Cortex of kidney (tissue), 1 donor: ENCODE data around the gene APBB2.

Experiments
- DNase-seq: peaks from one replicate; lab custom pipeline; 2025; lab: John Stamatoyannopoulos, UW

Gene APBB2

DNA sequence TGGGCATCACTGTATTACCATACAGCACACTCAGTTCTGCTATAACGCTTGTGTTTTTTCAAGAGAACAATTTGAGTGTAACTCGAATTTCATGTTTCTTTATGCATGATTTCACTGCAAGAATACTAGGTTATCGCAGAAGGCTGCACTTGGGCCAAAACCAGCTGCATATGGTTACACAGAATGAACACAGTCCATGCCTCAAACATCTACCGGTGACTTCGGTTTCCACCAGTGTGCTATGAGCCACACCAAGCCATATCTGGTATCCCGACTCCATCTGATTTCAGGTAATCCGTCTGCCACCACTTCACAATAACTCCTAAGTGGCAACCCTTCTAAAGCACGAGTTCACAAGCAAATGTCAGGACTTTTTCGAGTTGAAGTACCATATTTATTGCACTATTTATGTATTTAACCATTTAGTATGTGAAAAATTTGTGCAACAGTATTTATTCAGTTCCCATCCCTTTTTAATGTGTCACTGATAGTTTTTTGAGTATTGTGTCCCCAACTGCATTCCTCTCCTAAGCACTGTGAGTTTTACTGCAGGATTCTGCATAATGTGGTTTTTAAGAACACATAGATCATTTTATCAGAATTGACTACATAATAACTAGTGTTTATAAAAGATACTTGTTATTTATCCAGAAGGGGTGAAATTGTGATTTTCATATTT lies 111.8 kb downstream of the APBB2 start:
- DNase-seq = no peak

DNA sequence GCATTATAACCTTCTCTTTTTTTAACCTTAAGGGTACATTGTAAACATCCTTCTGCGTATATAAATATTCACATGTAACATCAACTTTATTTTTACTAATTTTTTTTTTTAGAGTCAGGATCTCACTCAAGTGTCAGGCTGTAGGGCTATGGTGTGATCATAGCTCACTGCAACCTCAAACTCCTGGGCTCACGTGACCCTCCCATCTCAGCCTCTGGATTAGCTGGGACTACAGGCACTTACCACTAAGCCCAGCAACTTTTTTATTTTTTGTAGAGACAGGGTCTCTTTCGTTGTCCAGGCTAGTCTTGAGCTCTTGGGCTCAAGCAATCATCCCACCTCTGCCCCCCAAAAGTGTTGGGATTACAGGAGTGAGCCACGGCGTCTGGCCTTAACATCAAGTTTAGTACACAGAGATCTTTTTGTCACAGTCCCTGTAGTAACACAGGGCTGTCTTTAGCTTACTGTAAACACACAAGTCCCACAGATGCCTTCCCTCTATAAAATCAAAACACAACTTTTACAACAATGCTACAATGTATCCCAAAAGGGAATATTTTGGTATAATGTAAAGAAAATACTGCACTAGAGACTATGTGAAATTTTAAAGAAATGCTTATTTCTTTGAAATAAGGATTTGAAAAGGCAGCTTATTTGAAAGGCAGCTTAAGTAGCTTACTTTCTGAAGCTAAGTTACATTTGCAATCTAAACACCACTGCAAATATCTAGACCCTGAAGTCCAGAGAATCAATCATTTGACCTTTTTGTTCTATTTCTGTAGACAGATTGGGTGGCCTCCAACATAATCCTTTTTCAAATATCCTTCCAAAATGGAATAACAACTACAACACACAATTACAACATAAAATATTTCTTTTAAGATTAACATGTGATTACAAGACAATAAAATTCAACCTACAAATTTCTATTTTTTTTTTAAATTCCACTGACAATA lies 116.0 kb downstream of the APBB2 start:
- DNase-seq = no peak

DNA sequence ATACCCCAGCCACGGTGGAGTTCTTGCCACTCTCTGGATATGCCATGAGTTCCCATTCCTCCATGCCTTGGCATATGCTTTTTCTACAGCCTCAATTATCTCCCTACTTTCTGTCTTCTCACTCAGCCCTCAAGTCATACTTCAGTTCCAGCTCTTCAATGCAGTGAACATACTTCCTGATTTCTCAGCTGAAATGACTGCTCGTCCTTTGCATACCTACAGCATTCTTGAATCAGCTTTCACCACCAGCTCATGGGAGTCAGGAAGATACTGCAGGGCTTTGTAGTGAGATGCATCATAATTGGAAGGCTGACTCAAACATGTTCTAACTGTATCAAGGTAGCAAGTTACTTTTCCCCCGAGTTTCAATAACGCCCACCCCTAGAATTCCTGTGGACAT lies 118.4 kb downstream of the APBB2 start:
- no peak for DNase-seq

DNA sequence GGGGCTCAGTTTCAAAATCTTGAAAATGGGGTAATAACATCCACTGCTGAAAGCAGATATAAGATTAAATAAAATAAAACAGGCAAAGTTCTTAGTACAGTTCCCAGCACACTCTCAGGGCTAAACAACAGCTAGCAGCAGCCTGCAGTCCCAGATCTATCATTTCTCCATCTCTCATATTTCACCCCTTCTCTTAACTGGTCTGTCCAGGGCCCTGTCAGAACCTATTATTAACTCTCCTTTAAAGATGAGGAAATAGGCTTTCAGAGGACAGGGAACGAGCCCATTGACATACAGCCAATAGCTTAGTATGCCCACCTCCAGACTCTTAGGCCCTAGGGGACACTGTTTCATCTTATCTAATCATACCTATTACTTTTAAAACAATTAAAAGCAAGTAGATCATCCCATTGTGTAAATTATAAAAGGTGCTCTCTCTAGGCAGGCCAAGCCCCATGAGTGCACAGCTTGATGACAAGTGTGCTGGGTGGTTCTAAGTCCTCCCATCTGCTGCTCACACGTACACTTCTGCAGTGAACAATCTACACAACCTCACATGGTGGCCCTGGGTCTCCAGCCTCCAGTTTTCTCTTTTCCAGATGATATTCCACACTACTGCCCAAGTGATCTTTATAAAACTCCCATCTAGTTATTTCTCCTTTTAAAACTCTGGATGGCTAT lies 119.0 kb downstream of the APBB2 start:
- no peak for DNase-seq

DNA sequence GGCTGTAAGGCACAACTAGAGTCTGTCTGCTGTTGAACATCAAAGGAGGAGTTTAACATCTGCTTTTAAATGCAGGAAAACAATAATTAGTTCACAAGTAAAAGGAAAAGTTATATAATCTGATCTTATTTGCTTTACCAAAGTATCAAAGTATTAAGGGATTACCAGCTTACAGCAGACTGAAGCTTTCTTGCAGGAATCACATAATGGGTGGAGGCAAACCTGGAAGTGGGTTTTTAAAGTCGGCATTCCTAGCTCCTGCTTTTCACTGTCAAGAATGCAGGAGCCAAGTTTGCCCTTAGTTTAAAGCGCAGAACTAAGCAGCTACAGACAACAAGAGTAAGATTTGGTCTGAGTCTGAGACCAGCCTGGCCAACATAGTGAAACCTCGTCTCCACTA lies 122.2 kb downstream of the APBB2 start:
- DNase-seq = no peak

DNA sequence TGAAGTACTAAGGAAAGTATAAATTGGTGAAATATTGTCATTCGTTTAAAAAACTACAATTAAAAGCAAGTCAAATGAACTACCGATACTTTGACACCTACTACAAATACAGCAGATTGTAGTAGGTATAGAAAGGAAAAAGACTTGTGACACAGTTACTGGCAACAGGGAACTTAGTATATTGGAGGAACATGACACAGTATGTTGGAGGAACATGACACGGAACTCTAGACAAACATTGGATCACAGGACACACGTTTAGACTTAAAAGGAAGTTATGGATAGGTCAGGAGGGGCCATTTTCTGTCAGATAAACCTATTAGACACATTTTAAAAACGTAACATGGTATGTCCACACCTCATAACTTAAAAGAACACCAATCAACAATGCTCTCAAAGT lies 132.5 kb downstream of the APBB2 start:
- no peak for DNase-seq

DNA sequence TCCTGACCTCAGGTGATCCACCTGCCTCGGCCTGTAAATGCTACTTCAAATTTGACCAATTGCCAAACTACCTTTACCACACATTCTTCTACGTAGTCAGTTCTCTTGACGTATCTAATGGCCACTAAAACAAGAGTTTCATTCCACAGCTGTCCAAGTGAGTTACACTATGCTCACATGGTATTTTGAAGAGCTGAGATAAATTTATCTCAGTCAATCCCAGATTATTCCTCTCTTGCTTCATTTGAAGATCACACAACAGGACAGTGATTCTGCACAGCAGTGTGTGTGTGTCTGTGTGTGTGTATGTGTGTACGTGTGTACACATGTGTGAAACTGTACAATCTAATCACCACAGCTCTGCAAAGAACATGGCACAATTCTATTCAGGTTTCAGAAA lies 133.4 kb downstream of the APBB2 start:
- DNase-seq = no peak

DNA sequence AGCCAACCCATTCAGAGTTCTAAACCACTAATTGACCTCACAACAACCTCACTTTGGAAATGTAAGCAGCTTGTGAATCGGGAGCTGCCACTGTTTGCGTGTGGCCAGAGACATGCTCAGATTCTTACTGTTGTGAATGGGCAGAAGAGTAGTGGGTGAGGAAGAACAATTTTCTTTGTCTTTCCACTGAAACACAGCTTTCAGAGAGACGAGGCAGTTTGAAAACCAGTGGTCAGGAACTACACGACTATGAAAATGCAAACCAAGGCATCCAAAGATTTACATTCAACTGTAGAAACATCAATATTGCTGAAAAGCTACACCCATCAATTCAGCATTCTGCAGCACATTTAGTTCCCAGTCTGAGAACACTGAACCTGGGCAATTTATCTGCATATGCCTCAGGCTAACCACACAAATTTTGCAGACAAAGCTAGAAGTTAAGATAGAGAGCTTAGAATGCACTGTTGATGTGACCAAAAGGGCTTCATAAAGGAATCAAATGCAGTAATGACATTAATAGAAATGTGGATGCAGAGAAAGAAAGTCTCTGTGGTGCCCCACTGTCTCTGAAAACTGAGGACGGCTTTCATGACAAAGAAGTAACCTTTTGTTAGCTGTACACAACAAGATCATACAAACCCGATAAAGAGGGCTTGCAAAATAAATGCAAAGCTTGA lies 134.3 kb downstream of the APBB2 start:
- no peak for DNase-seq

DNA sequence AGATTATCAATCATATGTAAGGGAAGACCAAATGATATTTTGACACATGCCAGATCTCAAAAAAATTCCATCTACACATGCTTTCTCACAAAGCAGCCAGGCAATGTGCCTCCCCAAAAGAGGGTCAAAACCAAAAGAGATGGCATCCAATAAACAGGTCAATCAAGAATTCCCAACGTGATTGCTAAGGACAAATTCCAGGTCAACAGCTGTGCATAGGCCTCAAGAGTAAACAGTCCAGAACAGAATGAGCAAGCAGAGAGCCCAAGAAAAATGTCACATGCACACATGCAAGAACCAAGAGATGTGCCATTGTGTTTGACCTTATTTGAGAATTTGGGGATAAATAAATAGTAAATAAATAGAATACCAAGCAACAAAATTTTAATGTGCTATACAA lies 136.7 kb downstream of the APBB2 start:
- no peak for DNase-seq

DNA sequence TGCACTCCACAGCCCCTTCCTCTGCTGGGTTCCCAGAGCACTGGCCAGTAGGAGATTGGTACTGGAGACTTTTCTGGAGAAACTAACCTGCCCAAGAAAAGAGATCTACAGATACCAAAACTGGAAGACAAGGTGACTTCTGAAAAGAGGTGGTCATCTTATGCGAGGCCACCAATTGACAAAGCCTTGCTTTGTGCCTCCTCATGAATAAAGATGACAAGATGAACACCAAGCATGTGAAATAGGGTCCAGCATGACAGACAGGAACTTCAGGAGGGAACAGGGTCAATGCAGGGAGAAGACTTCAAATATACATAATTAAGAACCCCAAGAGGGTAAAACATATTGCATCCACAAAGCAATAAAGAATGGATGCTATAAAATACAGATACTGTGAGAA lies 137.9 kb downstream of the APBB2 start:
- no peak for DNase-seq

DNA sequence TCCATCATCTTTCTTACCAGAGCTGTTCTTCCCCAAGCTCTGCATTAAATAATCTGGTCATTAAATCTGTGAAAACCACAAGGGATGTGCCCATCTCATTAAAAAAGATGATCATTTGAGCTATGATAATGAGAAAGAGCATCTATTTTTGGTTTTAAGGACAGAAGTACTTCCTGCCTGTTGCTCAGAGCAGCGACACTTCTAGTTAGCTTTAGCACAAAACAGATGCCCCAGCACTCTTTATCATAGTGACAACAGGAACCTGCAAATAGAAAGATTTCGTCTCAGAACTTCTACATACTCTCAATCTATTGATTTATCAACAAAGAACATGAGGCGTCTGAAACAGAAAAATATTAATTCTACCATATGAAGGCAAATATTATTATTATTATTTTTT lies 140.1 kb downstream of the APBB2 start:
- DNase-seq = no peak

DNA sequence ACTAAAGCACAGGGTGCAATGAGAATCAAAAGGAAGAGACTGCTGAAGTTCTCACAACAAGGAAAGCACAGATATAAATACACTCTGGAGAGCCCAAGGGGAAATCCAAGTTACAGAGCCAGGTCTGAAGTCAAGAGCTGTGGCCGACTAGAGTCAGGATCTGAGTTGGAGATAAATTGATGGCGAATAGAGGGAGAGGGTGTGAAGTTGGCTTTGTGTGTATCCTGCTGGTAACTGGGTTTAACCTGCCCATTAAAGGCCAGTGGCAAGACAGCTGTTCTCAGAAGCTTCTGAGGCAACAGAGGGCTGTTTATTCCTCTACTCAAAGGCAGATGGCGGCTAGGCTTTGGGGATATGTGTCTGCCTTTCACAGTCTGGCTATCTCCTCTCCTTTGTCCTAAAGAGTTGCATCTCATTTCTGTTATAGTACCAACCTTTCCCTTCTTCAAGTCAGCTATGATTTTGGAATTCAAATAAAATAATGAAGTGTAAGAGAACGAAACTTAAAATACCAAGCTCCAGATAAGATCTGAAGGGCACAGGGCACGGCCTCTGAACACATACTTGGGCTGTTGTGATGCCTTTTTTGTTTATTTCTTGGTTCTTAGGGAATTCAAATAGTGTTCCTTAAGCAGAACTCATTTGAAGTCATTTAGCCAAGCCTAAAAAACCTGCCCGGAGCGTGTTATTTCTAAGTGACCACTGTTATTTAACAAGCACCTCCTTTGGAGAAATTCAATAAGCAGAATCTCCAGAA lies 142.1 kb downstream of the APBB2 start:
- DNase-seq = no peak

DNA sequence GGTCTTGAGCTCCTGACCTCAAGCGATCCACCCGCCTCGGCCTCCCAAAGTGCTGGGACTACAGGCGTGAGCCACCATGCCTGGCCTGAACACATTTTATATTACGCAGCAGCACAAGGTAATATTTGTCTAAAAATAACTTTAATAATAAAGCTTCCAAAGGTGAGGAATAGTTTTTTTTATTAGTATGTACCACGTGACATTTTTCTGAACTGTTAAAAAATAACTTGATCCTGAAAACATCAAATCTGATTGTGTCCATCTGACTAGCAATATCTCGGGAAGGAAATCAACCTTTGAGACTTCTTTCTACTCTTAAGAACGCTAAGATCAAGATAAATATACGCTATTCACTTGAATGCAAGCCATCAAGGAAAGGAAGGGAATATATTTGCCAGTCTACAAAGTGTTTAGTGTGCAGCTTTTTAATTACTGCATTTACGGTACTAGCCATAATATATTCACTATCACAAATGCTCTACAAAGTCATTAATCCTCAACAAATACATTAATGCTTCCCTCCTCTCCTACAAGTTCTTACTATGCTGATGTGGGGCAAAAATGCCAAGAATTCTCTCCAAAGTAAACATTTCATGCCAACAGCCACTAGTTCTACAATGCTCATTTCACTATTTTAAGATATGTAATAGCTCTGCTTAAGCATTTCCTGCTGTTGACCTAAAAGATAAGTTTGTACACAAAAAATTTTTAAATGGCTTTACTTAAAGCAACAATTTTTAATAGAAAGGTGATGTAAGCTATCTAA lies 143.6 kb downstream of the APBB2 start:
- no peak for DNase-seq

DNA sequence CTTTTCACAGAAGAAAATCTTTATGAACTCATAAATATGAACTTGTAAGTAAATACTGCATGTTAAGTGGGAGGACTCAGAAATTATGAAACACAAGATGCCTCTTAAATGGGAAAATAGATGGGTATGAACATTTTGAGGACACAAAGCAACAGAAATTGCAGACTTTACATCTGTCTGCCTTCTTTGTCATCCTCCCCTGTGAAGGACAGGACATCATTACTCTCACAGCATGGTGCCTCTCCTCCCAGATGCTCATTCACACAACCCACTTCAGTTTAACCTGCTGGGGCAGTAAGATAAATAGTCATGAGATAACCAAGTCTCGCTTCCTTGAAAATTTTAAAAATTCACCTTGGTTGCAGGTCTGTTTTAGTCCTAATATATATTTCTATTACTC lies 144.5 kb downstream of the APBB2 start:
- DNase-seq = no peak

DNA sequence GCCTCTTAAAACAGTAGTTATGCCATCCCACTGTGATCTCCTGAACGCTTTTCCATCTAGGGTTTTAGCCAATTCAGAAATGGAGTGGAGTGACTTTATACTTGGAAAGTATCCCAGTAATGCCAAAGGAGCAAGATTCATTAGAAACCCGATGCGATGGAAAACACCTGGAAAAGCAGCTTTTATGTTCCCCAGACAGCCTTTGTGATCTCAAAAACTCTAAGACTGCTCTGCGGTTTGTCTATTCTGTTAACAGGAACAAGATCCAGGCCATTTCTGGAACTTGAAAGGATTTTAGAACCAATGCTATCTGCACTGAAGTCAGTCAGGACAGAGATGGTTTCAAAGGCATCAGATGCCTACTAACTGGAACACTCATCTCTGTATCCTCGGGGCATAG lies 145.1 kb downstream of the APBB2 start:
- no peak for DNase-seq

DNA sequence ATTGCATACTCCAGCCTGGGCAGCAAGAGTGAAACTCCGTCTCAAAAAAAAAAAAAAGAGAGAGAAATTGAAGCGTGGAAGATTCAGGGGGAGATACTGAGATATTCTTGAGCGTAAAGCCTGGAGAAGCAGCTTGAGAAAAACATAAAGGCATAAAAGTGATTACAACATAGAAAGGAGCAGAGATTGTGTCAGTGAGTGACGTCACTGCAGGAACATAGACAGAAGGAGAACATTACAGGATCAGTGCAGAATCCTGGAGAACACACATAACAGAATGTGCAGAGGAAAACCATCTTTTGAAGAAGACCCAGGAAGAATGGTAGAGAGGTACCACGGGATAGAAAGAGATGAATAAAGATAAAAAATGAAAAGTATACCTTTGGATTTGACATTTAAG lies 147.0 kb downstream of the APBB2 start:
- no peak for DNase-seq

DNA sequence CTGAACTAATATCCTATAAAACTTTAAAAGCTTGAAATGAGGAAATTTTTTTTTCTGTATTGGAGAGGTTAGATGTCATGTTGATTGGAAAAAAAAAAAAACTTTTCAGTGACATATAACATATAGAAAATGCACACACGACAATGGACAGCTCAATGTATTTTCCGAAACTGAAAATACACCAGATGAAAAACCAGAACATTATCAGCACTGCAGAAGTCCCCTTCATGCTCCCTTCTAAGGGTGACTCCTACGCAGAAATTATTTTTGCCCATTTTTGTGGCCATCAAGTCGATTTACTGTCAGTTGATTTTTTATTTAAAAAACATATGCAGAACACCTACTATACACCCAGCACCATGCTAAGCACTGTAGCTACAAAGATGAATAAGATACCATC lies 148.3 kb downstream of the APBB2 start:
- no peak for DNase-seq

DNA sequence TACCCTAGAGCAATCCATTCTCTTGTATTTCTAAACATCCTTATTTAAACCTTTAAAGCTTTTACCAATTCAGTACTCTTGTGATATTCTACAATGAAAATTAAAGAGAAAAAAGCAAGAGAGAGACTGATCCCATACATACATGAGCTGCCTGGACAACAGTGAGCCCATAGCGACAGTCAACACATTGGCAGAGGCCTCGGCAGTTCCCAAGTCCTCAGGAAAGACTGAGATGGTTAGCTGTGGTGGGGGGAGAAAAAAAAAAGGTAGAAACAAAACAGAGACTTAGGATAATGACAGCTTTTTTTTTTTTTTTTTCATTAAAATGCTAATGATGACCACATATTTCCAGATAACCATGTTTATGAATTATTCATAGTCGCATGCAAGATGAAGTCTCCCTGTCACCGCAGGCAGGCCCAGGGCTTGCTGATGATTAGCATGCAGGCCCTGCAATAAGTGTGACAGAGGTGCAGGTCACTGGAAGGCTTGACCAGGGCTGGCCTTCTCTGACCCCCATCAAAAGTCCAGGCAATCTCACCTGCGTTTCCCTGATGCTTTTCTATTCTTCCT lies 148.8 kb downstream of the APBB2 start:
- DNase-seq = no peak

DNA sequence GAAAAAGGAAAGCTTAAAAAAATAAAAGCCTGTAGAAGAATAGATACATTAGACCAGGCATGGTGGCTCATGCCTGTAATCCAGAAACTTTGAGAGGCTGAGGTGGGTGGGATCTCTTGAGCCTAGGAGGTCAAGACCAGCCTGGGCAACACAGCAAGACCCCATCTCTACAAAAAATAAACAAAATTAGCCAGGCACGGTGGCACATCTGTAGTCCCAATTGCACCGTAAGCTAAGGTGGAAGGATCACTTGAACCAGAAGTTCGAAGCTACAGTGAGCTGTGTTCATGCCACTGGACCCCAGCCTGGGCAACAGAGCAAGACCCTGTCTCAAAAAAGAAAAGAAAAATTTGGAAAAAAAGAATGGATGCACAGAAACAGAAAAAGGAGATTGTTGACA lies 149.4 kb downstream of the APBB2 start:
- DNase-seq = no peak

DNA sequence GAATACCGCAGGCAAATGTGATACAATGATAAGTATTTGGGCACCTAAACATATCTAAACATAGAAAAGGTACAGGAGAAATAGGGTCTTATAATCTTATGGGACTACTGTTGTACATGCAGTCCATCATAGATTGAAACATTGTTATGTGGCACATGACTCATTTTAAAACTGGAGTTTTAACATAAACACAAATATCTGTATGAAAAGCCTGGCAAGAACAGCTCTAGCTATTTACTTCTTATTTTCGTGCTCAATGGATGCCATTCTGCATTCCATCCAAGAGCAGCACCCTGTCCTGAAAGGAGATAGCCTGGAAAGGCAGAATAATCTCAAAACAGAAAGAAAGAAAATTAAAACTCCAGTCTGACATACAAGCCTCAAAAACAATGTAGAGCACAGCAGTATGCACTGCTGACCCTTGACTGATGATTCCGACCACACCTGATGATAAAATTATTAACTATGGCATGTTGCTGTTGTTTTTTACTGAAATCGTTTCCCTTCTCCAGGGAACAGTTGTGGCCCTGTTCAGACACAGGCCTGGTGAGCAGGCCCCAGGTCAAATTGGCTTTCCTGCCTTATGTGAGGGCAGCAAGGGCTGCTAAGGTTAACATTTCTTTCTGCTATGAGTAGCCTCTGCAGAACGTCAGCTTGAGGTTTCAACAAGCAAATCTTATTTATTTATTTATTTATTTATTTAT lies 152.7 kb downstream of the APBB2 start:
- DNase-seq = no peak
